Skin of body (tissue), 2 donors: ENCODE results near the gene MPIG6B. TPM values are rescaled to one million over a fixed set of nuclear protein-coding genes. Genes with fewer than 3 reads are reported as not detected.
"Not testable (repeated sequence)": the region's sequence is repeated elsewhere in the genome, so short reads cannot be mapped to it uniquely, and the experiment has no call there.

Source experiments
- DNase-seq: peaks from one replicate; lab custom pipeline; 2025; lab: John Stamatoyannopoulos, UW
- total RNA-seq: library from RNA; depleted of rRNA; stranded (reverse); fragments of >200 nt; gene quantifications from one replicate; pipeline ENCODE4 v1.2.3, GENCODE V29; 2014

The MPIG6B gene
- total RNA-seq, 1 donor from 2014 or later = 0.59 TPM

GRCh38 chr6:31700740-31701401 lies 22.3 kb upstream of the MPIG6B start:
- no peak for DNase-seq

- DNase-seq = no peak
Observed at GRCh38 chr6:31701666-31702404, 21.3 kb upstream of the MPIG6B start.

- no peak for DNase-seq
Observed at GRCh38 chr6:31702405-31702818, 20.8 kb upstream of the MPIG6B start.

GRCh38 chr6:31702819-31703716 lies 20.1 kb upstream of the MPIG6B start, which contains the start of gene ABHD16A:
Gene ABHD16A, minus strand, starts transcription at chr6:31703324. Its CDS starts 43 bp downstream, at chr6:31703281.
- DNase-seq = peak; percentile 99

- DNase-seq = no peak
Observed at GRCh38 chr6:31705931-31706330, 17.2 kb upstream of the MPIG6B start.

- DNase-seq = no peak
Observed at GRCh38 chr6:31706599-31706998, 16.6 kb upstream of the MPIG6B start, which contains the start of gene LY6G6F. Gene LY6G6F, plus strand, starts transcription at chr6:31706866. Its CDS starts 41 bp downstream, at chr6:31706907.

GRCh38 chr6:31707701-31708100 lies 15.5 kb upstream of the MPIG6B start:
- DNase-seq = no peak

GRCh38 chr6:31708224-31708623 lies 14.9 kb upstream of the MPIG6B start:
- DNase-seq = no peak

GRCh38 chr6:31709157-31709556 lies 14.0 kb upstream of the MPIG6B start:
- DNase-seq = not testable (repeated sequence)

GRCh38 chr6:31710523-31711219 lies 12.5 kb upstream of the MPIG6B start:
- DNase-seq = no peak

GRCh38 chr6:31711233-31711632 lies 11.9 kb upstream of the MPIG6B start:
- no peak for DNase-seq

- DNase-seq = no peak
Observed at GRCh38 chr6:31712296-31712695, 10.9 kb upstream of the MPIG6B start.

GRCh38 chr6:31713465-31713864 lies 9.7 kb upstream of the MPIG6B start:
- no peak for DNase-seq

- DNase-seq = no peak
Observed at GRCh38 chr6:31713991-31714684, 9.0 kb upstream of the MPIG6B start.

GRCh38 chr6:31715022-31715958 lies 7.9 kb upstream of the MPIG6B start, which contains the start of gene LY6G6D:
Gene LY6G6D, plus strand, starts transcription at chr6:31715348. Its CDS starts 8 bp downstream, at chr6:31715356.
- DNase-seq = no peak

GRCh38 chr6:31717499-31718222 lies 5.5 kb upstream of the MPIG6B start:
- no peak for DNase-seq

GRCh38 chr6:31718265-31718664 lies 4.9 kb upstream of the MPIG6B start:
- DNase-seq = no peak

GRCh38 chr6:31719001-31719400 lies 4.2 kb upstream of the MPIG6B start:
- no peak for DNase-seq
